Measurements from ENCODE around the gene WDR37. TPM values are rescaled to one million over a fixed set of nuclear protein-coding genes. Genes with fewer than 3 reads are reported as not detected.

The WDR37 gene
- total and polyA plus RNA-seq, 10 donors, result 8.4 to 60.6 (median 33.9) TPM

DNA sequence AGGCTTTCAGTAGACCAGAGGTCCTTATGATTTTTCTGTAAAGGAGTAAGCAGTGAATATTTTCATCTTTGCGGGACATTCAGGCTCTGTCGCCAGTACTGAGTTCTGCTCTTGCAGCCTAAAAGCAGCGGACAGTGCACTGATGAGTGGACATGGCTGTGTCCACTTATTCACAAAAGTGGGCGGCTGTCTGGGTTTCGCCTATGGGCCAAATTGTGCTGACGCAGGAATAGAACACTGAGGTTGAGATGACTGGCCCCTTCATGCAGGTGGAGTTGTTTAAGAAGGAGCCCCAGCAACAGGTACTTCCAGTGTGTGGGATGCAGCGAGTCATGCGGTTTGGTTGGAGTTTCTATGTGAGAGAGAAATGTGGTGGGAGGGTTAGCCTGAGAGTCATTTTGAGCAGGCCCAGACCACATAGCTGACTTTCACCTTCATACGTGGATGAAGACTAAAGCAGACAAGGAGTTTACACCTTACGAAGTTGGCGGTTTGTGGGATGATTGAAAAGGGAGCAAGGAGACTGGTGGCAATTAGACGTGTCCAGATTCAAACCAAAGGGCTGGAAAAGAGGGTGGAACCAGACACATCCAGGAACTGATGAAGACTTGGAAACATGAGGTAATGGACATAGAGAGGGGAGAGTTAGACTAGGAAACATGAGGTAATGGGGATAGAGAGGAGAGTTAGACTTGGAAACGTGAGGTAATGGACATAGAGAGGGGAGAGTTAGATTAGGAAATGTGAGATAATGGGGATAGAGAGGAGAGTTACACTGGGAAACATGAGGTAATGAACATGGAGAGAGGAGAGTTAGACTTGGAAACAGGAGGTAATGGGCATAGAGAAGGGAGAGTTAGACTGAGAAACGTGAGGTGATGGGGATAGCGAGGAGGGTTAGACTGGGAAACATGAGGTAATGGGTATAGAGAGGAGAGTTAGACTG, 38.2 kb downstream of the WDR37 start:
- Histone ChIP-seq H3K4me3 (no peak overlapping the region), H3K27ac (no peak overlapping the region), H3K36me3 (peaks cover 0 to 100% (median 87%) of the 10 kb centered on the region in 6 donors), H3K27me3 (replicated peaks in 1 of 7) (no peaks in the 10 kb centered on the region), H3K9me3 (no peaks in the 10 kb centered on the region), H3K4me1 (peaks cover 0 to 2% (median 0%) of the 10 kb centered on the region in 6 donors)
- DNase-seq, result no peak
- 80 to 96% (median 91%) methylated on average over 13 to 15 of the region's 15 CpGs for WGBS, 5 donors
- TF ChIP-seq, protein P1, sequence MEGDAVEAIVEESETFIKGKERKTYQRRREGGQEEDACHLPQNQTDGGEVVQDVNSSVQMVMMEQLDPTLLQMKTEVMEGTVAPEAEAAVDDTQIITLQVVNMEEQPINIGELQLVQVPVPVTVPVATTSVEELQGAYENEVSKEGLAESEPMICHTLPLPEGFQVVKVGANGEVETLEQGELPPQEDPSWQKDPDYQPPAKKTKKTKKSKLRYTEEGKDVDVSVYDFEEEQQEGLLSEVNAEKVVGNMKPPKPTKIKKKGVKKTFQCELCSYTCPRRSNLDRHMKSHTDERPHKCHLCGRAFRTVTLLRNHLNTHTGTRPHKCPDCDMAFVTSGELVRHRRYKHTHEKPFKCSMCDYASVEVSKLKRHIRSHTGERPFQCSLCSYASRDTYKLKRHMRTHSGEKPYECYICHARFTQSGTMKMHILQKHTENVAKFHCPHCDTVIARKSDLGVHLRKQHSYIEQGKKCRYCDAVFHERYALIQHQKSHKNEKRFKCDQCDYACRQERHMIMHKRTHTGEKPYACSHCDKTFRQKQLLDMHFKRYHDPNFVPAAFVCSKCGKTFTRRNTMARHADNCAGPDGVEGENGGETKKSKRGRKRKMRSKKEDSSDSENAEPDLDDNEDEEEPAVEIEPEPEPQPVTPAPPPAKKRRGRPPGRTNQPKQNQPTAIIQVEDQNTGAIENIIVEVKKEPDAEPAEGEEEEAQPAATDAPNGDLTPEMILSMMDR (IDR thresholded peaks at IDR 0.05 in 8 of 11, conservative IDR thresholded peaks at IDR 0.05 in 3 of 11), result no peak
- TF ChIP-seq POLR2A (IDR thresholded peaks at IDR 0.05), result no peak
- TF ChIP-seq POLR2AphosphoS5 (IDR thresholded peaks at IDR 0.05), result no peak
- intact Hi-C loops (cut with DNase I; ENCODE audit: low total_unique reads), result no loop called here

DNA sequence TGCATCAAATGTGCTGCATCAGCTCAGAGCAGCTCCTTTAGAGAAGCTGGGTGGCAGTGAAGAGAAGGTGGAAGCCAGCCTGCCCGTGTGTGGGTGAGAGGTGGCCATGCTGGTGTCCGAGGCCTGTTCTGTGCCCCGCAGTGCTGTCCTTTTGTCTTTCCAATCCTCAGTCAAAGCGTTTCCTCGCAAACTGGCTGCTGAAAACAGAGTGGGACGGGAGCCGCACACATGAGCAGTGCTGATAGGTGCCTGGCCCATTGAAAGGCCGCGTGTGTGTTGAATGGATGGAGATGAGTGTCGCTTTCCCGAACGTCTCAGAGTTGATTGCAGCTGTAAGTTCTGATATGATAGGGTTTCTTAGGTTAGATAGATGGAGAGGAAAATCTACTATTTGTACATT, 39.3 kb downstream of the WDR37 start:
- Histone ChIP-seq H3K27ac (no peak overlapping the region), H3K4me3 (no peak overlapping the region), H3K4me1 (no peaks in the 10 kb centered on the region), H3K36me3 (peaks cover 0 to 100% (median 79%) of the 10 kb centered on the region in 6 donors), H3K27me3 (replicated peaks in 1 of 7) (no peaks in the 10 kb centered on the region), H3K9me3 (no peaks in the 10 kb centered on the region)
- intact Hi-C loops (cut with DNase I; ENCODE audit: low total_unique reads), result no loop called here
- no peak for DNase-seq
- 90 to 96% (median 92%) methylated on average over 12 of the region's 12 CpGs for WGBS, 5 donors
- TF ChIP-seq POLR2A (IDR thresholded peaks at IDR 0.05) (no peak), POLR2AphosphoS5 (IDR thresholded peaks at IDR 0.05) (peak in 1 of 3 donors; percentile 25)

DNA sequence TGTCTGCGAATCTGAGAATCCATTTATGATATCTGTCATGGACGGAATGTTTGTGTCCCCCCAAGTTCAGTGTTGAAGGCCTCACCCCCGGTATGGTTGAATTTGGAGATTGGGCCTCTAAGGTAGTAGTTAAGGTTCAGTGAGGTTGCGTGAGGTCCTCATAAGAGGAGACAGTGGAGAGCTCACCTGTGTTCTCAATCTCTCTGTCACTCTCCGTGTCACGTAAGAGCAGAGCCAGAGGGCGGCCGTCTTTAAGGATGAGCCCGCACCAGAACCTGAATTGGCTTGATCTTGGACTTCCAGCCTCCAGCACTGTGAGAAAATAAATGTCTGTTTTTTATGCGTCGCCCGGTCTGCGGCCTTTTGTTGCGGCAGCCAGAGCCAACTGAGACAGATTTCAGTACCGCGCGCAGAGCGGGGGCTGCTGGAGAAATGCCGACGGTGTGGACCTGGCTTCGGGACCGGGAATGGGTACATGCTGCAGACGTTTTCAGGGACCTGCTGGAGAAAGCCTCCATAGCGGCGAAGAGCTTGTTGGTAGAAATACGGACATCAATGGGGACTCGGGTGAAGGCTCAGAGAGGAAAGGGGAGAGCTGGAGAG, 40.2 kb downstream of the WDR37 start:
- Histone ChIP-seq H3K4me1 (no peaks in the 10 kb centered on the region), H3K27me3 (replicated peaks in 1 of 7) (no peaks in the 10 kb centered on the region), H3K27ac (no peak overlapping the region), H3K9me3 (no peaks in the 10 kb centered on the region), H3K36me3 (peaks cover 0 to 100% (median 79%) of the 10 kb centered on the region in 6 donors), H3K4me3 (no peak overlapping the region)
- peak in 1 of 3 donors; percentile 30 for TF ChIP-seq POLR2AphosphoS5 (IDR thresholded peaks at IDR 0.05)
- TF ChIP-seq, protein P1 (IDR thresholded peaks at IDR 0.05 in 8 of 11, conservative IDR thresholded peaks at IDR 0.05 in 3 of 11), result no peak
- WGBS, 5 donors, result 93 to 97% (median 95%) methylated on average over 27 of the region's 27 CpGs
- intact Hi-C loops (cut with DNase I; ENCODE audit: low total_unique reads), result no loop called here
- DNase-seq, result no peak

DNA sequence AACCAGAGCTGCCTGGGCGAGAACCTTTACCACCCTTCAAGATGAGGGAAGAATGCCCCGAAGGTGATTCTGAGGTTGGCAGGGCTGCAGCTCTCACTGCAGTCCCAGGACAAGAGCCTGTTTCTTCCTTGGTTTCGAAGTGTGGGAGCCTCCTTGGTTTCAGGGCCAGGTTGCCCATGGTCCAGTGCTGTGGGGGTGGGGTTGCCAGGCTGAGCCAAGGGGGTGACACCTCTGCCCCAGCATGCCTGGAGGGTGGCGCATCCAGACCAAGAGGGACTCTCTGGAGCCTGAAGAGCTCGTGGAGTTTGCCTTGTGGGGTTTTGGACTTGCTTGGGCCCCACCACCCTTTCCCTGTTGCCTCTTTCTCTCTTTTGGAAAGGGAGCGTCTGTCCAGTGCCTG, 41.3 kb downstream of the WDR37 start:
- H3K36me3 ChIP-seq, result peaks cover 0 to 100% (median 83%) of the 10 kb centered on the region in 6 donors
- H3K27ac ChIP-seq, result no peak overlapping the region

More for the DNA sequence above, 41.3 kb downstream of the WDR37 start:
- Histone ChIP-seq H3K4me1 (no peaks in the 10 kb centered on the region), H3K9me3 (no peaks in the 10 kb centered on the region), H3K27me3 (replicated peaks in 1 of 7) (no peaks in the 10 kb centered on the region), H3K4me3 (no peak overlapping the region)
- peak in 1 of 3 donors; percentile 48 for TF ChIP-seq POLR2AphosphoS5 (IDR thresholded peaks at IDR 0.05)
- TF ChIP-seq, protein P1 (IDR thresholded peaks at IDR 0.05 in 8 of 11, conservative IDR thresholded peaks at IDR 0.05 in 3 of 11), result no peak
- intact Hi-C loops (cut with DNase I; ENCODE audit: low total_unique reads), result no loop called here
- 89 to 99% (median 91%) methylated on average over 6 of the region's 6 CpGs for WGBS, 5 donors
- DNase-seq, result no peak
